GM13977 (cell line): Measurements from ENCODE around the gene ZNF277.

Source experiments
- DNase-seq: peaks from one replicate; pipeline ENCODE4 v3.0.0; 2012; ENCODE audit warnings: low spot score
- CTCF ChIP-seq: IDR thresholded peaks from 2 replicates; pipeline ENCODE4 v1.5.1; 2012; ENCODE audit warnings: mild to moderate bottlenecking, control low read depth; ENCODE audit not compliant: insufficient read depth; ENCODE audit errors: extremely low read depth, missing control alignments
- in situ Hi-C: fragments of 300-500 bp; cut with MboI; formaldehyde crosslinking; loops from one replicate; pipeline ENCODE4 v1.12.0; 2022; ENCODE audit warnings: low sequenced_read_pairs, low pct_unique_long_range_greater_than_20kb, mixed read lengths, inconsistent platforms; ENCODE audit not compliant: unreplicated experiment

ZNF277 gene

DNA sequence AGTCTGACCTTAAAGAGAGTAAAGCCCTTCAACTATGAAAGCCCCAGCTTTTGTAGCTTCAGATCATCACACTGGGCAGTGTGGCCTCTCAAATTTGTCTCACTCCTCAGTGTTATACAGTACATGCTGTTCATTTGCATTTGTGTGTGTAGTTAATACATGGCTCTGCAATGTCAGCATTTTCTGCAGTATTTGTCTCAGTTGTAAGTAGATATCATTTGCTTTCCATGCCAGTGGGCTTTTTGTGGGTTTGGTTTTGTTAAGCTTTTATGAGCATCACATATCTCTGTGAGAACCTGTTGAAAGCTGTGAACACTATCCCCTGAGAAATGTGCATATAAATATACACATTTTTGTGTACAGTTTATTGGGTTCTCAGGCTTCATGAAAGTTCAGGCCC is 57.0 kb downstream of the ZNF277 start:
- TF ChIP-seq CTCF = no peak
- no peak for DNase-seq
- in situ Hi-C loops = no loop called here

GRCh38 chr7:112266141-112266540 is 59.6 kb downstream of the ZNF277 start:
- in situ Hi-C loops = no loop called here
- no peak for DNase-seq
- no peak for TF ChIP-seq CTCF

- no peak for TF ChIP-seq CTCF
- DNase-seq = no peak
- in situ Hi-C loops = no loop called here
These were observed 60.2 kb downstream of the ZNF277 start for GRCh38 chr7:112266595-112267270.

GRCh38 chr7:112267944-112268691 is 61.6 kb downstream of the ZNF277 start:
- TF ChIP-seq CTCF = no peak
- no peak for DNase-seq
- in situ Hi-C loops = no loop called here

GRCh38 chr7:112271162-112271561 is 64.7 kb downstream of the ZNF277 start:
- DNase-seq = no peak
- no peak for TF ChIP-seq CTCF
- in situ Hi-C loops = no loop called here

- DNase-seq = no peak
These were observed 66.5 kb downstream of the ZNF277 start for GRCh38 chr7:112272921-112273561.

More at GRCh38 chr7:112272921-112273561, 66.5 kb downstream of the ZNF277 start:
- in situ Hi-C loops = no loop called here
- TF ChIP-seq CTCF = no peak
